IMR-90 (cell line): Measurements from ENCODE around the gene RAB11FIP3. TPM values are rescaled to one million over a fixed set of nuclear protein-coding genes. Genes with fewer than 3 reads are reported as not detected.

Experiments used
- ATAC-seq: fragments of 200-7000 bp; cut with Tn5 transposase; 2 replicates; pipeline ENCODE4 v1.9.1; 2020; ENCODE audit warnings: low read depth, mild to moderate bottlenecking, moderate library complexity
- BruUV-seq: library from RNA; stranded (reverse); fragments of 400-500 nt; replicated peaks from 2 replicates; lab custom pipeline; 2021; lab: Mats Ljungman, UMichigan
- CTCF ChIA-PET: fragments of 300-600 bp; formaldehyde crosslinking; extraction: SDS; loops from one replicate; lab custom pipeline; 2021; ENCODE audit warnings: antibody characterized with exemption; lab: Yijun Ruan, JAX
- POLR2A ChIA-PET: fragments of 300-600 bp; sonication (Branson Sonifier 250); formaldehyde crosslinking; loops from one replicate; lab custom pipeline; 2022; ENCODE audit warnings: antibody characterized with exemption; ENCODE audit not compliant: unreplicated experiment; lab: Charles Lee
- DNase-seq: peaks from one replicate; pipeline ENCODE4 v3.0.0; 2013
- H2AFZ ChIP-seq: replicated peaks from 2 replicates; pipeline ENCODE3; 2013; ENCODE audit warnings: low read length, mild to moderate bottlenecking; ENCODE audit not compliant: poor library complexity
- H2AK5ac ChIP-seq: 2 replicates; pipeline ENCODE4 v1.6.1; 2013; ENCODE audit warnings: low read depth, low read length, inconsistent platforms
- H2AK9ac ChIP-seq: replicated peaks from 2 replicates; pipeline ENCODE3; 2013; ENCODE audit warnings: mild to moderate bottlenecking, low read depth, low read length, moderate library complexity; ENCODE audit not compliant: poor library complexity
- H2BK120ac ChIP-seq: 2 replicates; pipeline ENCODE4 v1.6.1; 2013; ENCODE audit warnings: low read depth, low read length, inconsistent platforms
- H2BK15ac ChIP-seq: 3 replicates; pipeline ENCODE4 v1.6.1; 2013; ENCODE audit warnings: low read depth, low read length, inconsistent platforms
- H2BK20ac ChIP-seq: 2 replicates; pipeline ENCODE4 v1.6.1; 2013; ENCODE audit warnings: low read depth, mild to moderate bottlenecking, inconsistent platforms, low read length, moderate library complexity
- H2BK5ac ChIP-seq: 2 replicates; pipeline ENCODE4 v1.6.1; 2013; ENCODE audit warnings: mild to moderate bottlenecking, low read depth, low read length, inconsistent platforms; ENCODE audit not compliant: poor library complexity, severe bottlenecking
- H3K14ac ChIP-seq: replicated peaks from 2 replicates; pipeline ENCODE4 v1.6.1; 2013; ENCODE audit warnings: low read depth, low read length, inconsistent platforms
- H3K18ac ChIP-seq: 2 replicates; pipeline ENCODE4 v1.6.1; 2013; ENCODE audit warnings: low read depth, low read length, control low read depth
- H3K23ac ChIP-seq: 2 replicates; pipeline ENCODE4 v1.6.1; 2013; ENCODE audit warnings: low read depth, low read length, inconsistent platforms
- H3K27ac ChIP-seq: 2 replicates; pipeline ENCODE4 v1.5.1; 2013; ENCODE audit warnings: mild to moderate bottlenecking, control low read depth, low read length; ENCODE audit not compliant: insufficient read depth
- H3K27me3 ChIP-seq: 2 replicates; pipeline ENCODE4 v1.6.1; 2013; ENCODE audit warnings: low read length; ENCODE audit not compliant: control insufficient read depth, insufficient read depth
- H3K36me3 ChIP-seq: 2 replicates; pipeline ENCODE4 v1.6.1; 2013; ENCODE audit warnings: low read length, mixed read lengths; ENCODE audit not compliant: control insufficient read depth, insufficient read depth
- H3K4ac ChIP-seq: 2 replicates; pipeline ENCODE4 v1.6.1; 2013; ENCODE audit warnings: low read depth, low read length, inconsistent platforms
- H3K4me1 ChIP-seq: 2 replicates; pipeline ENCODE4 v1.6.1; 2013; ENCODE audit warnings: low read length, mixed read lengths; ENCODE audit not compliant: control insufficient read depth, insufficient read depth
- H3K4me2 ChIP-seq: 2 replicates; pipeline ENCODE4 v1.6.1; 2013; ENCODE audit warnings: low read depth, mild to moderate bottlenecking, control low read depth, low read length, moderate library complexity
- H3K4me3 ChIP-seq: 2 replicates; pipeline ENCODE4 v1.5.1; 2013; ENCODE audit warnings: low read depth, mild to moderate bottlenecking, control low read depth, low read length, moderate library complexity; ENCODE audit not compliant: insufficient read depth
- H3K56ac ChIP-seq: 2 replicates; pipeline ENCODE4 v1.6.1; 2013; ENCODE audit warnings: low read length, inconsistent platforms; ENCODE audit not compliant: insufficient read depth; ENCODE audit errors: extremely low read depth
- H3K79me1 ChIP-seq, 2 experiments: 2 replicates each; pipeline ENCODE4 v1.6.1; 2013; ENCODE audit warnings: low read length in 2 of 2, inconsistent platforms in 1 of 2, low read depth in 1 of 2
- H3K9ac ChIP-seq: 2 replicates; pipeline ENCODE4 v1.6.1; 2013; ENCODE audit warnings: low read depth, low read length, control low read depth
- H3K9me1 ChIP-seq: 2 replicates; pipeline ENCODE4 v1.6.1; 2013; ENCODE audit warnings: low read length, inconsistent platforms; ENCODE audit not compliant: insufficient read depth
- H3K9me3 ChIP-seq: 2 replicates; pipeline ENCODE4 v1.6.1; 2013; ENCODE audit warnings: low read length; ENCODE audit not compliant: control insufficient read depth, insufficient read depth
- H4K20me1 ChIP-seq: 2 replicates; pipeline ENCODE4 v1.6.1; 2013; ENCODE audit warnings: low read length, inconsistent platforms; ENCODE audit not compliant: insufficient read depth
- H4K5ac ChIP-seq: 2 replicates; pipeline ENCODE4 v1.6.1; 2013; ENCODE audit warnings: mild to moderate bottlenecking, low read depth, low read length, control low read depth
- H4K8ac ChIP-seq, 2 experiments: 2 replicates each; pipeline ENCODE4 v1.6.1; 2013; ENCODE audit warnings: low read depth in 2 of 2, low read length in 2 of 2, control low read depth in 1 of 2, inconsistent platforms in 1 of 2
- H4K91ac ChIP-seq: 2 replicates; pipeline ENCODE4 v1.6.1; 2013; ENCODE audit warnings: low read depth, low read length, inconsistent platforms; ENCODE audit not compliant: insufficient read depth
- CHD1 ChIP-seq: IDR thresholded peaks from 2 replicates; pipeline ENCODE4 v1.6.1; 2012; ENCODE audit warnings: low read depth, low read length, improper control_type of control experiment
- RCOR1 ChIP-seq: IDR thresholded peaks from 2 replicates; pipeline ENCODE4 v1.6.1; 2012; ENCODE audit warnings: mild to moderate bottlenecking, low read length, improper control_type of control experiment; ENCODE audit not compliant: insufficient replicate concordance
- WGBS, 2 experiments: methylation state at CpG; one replicate each; pipeline versions ENCODE4 v1.1.5 to v1.1.7; 2013; ENCODE audit warnings: missing lambda C conversion rate in 2 of 2; ENCODE audit not compliant: insufficient read length in 1 of 2; ENCODE audit errors: extremely low coverage in 2 of 2; 5-methylcytosine and 5-hydroxymethylcytosine counted together
- dilution Hi-C: fragments of 300-500 bp; cut with HindIII; formaldehyde crosslinking; loops from one replicate; pipeline ENCODE4 v1.14.3; 2018; ENCODE audit warnings: low sequenced_read_pairs; ENCODE audit not compliant: unreplicated experiment
- in situ Hi-C: fragments of 300-500 bp; cut with MboI; formaldehyde crosslinking; loops from 3 replicates; pipeline ENCODE4 v1.14.3; 2019; ENCODE audit warnings: low sequenced_read_pairs, inconsistent platforms, mixed read lengths
- intact Hi-C: fragments of 100-400 bp; cut with micrococcal nuclease; formaldehyde crosslinking; loops from 2 replicates; pipeline ENCODE4 v1.10.0; 2022
- polyA plus RNA-seq, 3 experiments: library from polyadenylated mRNA; depleted of rRNA; stranded (reverse); fragments of >200 nt; gene quantifications; 2 replicates each; pipeline ENCODE4 v1.2.3, GENCODE V29; 2012; ENCODE audit warnings: low replicate concordance in 1 of 3
- total RNA-seq: library from RNA; depleted of rRNA; stranded (reverse); fragments of >200 nt; gene quantifications from 2 replicates; pipeline ENCODE4 v1.2.3, GENCODE V29; 2012
- TF ChIP-seq, protein P1 (sequence below): conservative IDR thresholded peaks from 2 replicates; pipeline ENCODE4 v1.5.1; 2012; ENCODE audit warnings: mild to moderate bottlenecking, low read depth, low read length, improper control_type of control experiment
- TF ChIP-seq, protein P2 (sequence below): fragments of 150-350 bp; IDR thresholded peaks from 2 replicates; pipeline ENCODE4 v1.6.1; 2017; ENCODE audit warnings: mild to moderate bottlenecking, antibody characterized with exemption, low read length, low read depth

The RAB11FIP3 gene
- total and polyA plus RNA-seq, 2 of the 4 experiments (the other 2 are of a cell fraction), result 7.5 to 22.5 TPM

DNA sequence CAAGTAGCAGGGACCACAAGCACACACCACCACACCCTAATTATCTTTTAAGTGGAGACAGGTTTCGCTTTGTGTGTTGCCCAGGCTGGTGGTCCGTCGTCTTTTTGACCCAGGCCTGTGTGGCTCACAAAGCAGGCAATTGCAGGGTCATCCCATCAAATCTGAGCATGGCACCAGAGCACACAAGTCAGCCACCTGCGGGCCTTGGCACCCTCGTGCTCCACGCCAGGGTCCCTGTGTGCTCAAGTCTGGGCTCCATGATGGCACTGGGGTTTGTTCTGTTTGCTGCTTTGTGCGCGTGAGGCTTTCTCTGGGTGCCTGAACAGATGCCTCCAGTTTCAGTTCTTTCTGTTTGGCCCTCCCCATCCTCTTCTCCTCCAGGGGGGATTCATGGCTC, 99.7 kb downstream of the RAB11FIP3 start:
- no peak overlapping the region for H3K14ac ChIP-seq
- peaks cover 55% of the 10 kb centered on the region for H4K20me1 ChIP-seq
- H2BK15ac ChIP-seq, result no peak overlapping the region
- peak overlapping the region; percentile 0 for H3K27ac ChIP-seq
- H3K4me3 ChIP-seq, result no peak overlapping the region
- H2BK5ac ChIP-seq, result peak overlapping the region; percentile 17
- no peak overlapping the region for H4K91ac ChIP-seq
- no peak overlapping the region for H2AFZ ChIP-seq
- BruUV-seq, result no TSS peak
- H2AK9ac ChIP-seq, result peak overlapping the region; percentile 47
- peaks cover 8 to 67% of the 10 kb centered on the region in 2 experiments; a peak in 2 of 4 replicates for H3K79me1 ChIP-seq
- H2BK120ac ChIP-seq, result no peak overlapping the region
- H3K27me3 ChIP-seq, result no peaks in the 10 kb centered on the region
- peak overlapping the region; percentile 13; the same call in 1 of the 2 replicates for H3K4ac ChIP-seq
- H4K8ac ChIP-seq, result no peak overlapping the region
- WGBS, 2 experiments, result 92% methylated on average over 5 of the region's 8 CpGs; no CpG with 5 or more reads in 1 of the 2 experiments
- no peak overlapping the region for H3K23ac ChIP-seq
- H4K5ac ChIP-seq, result no peak overlapping the region
- ATAC-seq (no peak), DNase-seq (no peak)
- POLR2A ChIA-PET, result no interaction called here
- H3K18ac ChIP-seq, result no peak overlapping the region
- TF ChIP-seq, protein P1, sequence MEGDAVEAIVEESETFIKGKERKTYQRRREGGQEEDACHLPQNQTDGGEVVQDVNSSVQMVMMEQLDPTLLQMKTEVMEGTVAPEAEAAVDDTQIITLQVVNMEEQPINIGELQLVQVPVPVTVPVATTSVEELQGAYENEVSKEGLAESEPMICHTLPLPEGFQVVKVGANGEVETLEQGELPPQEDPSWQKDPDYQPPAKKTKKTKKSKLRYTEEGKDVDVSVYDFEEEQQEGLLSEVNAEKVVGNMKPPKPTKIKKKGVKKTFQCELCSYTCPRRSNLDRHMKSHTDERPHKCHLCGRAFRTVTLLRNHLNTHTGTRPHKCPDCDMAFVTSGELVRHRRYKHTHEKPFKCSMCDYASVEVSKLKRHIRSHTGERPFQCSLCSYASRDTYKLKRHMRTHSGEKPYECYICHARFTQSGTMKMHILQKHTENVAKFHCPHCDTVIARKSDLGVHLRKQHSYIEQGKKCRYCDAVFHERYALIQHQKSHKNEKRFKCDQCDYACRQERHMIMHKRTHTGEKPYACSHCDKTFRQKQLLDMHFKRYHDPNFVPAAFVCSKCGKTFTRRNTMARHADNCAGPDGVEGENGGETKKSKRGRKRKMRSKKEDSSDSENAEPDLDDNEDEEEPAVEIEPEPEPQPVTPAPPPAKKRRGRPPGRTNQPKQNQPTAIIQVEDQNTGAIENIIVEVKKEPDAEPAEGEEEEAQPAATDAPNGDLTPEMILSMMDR, result no peak
- TF ChIP-seq, protein P2, sequence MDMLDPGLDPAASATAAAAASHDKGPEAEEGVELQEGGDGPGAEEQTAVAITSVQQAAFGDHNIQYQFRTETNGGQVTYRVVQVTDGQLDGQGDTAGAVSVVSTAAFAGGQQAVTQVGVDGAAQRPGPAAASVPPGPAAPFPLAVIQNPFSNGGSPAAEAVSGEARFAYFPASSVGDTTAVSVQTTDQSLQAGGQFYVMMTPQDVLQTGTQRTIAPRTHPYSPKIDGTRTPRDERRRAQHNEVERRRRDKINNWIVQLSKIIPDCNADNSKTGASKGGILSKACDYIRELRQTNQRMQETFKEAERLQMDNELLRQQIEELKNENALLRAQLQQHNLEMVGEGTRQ, result no peak
- no peak for TF ChIP-seq CHD1
- TF ChIP-seq RCOR1, result no peak
- H3K56ac ChIP-seq, result no peak overlapping the region
- H3K4me1 ChIP-seq, result peaks cover 21% of the 10 kb centered on the region
- dilution Hi-C loops, result no loop called here
- no peak overlapping the region for H2BK20ac ChIP-seq
- 0 out of 2 replicates have a peak overlapping the region, but pooled peaks have one; percentile 26 for H3K4me2 ChIP-seq
- in situ Hi-C loops, result no loop called here
- H3K9me3 ChIP-seq, result no peaks in the 10 kb centered on the region
- CTCF ChIA-PET, result no interaction called here
- intact Hi-C loops, result loop anchor here (5.0 kb wide), 2 partner anchors 112 to 123 kb away; partner anchors contain the start of genes DECR2 and METTL26
- peaks cover 18% of the 10 kb centered on the region for H3K36me3 ChIP-seq
- H2AK5ac ChIP-seq, result peak overlapping the region; percentile 21
- H3K9ac ChIP-seq, result no peak overlapping the region
- H3K9me1 ChIP-seq, result peaks cover 6% of the 10 kb centered on the region; the same call in 1 of the 2 replicates
